Endothelial cell of umbilical vein (primary cell): ENCODE results near the gene CEP170. TPM values are rescaled to one million over a fixed set of nuclear protein-coding genes. Genes with fewer than 3 reads are reported as not detected.

ENCODE experiments used
- BruUV-seq: library from RNA; stranded (reverse); fragments of 400-500 nt; replicated peaks from 2 replicates; lab custom pipeline; 2021; lab: Mats Ljungman, UMichigan
- CTCF ChIA-PET: fragments of 300-600, 350-600 bp; sonication (Branson Sonifier 250); formaldehyde crosslinking; loops from one replicate; lab custom pipeline; 2021; ENCODE audit warnings: antibody characterized with exemption, inconsistent platforms; lab: Charles Lee
- POLR2A ChIA-PET: fragments of 300-600, 350-600 bp; sonication (Branson Sonifier 250); formaldehyde crosslinking; loops from one replicate; lab custom pipeline; 2021; ENCODE audit warnings: antibody characterized with exemption, inconsistent platforms; lab: Charles Lee
- DNase-seq: peaks from one replicate; pipeline ENCODE4 v3.0.0-alpha.2; 2011; ENCODE audit warnings: low read depth, low spot score
- FAIRE-seq: peaks from 2 replicates; lab custom pipeline; 2011; peaks lifted over from hg19 to GRCh38; lab: Jason Lieb, UNC
- H2AFZ ChIP-seq: 2 replicates; pipeline ENCODE4 v1.6.0; 2012; ENCODE audit warnings: low read depth, low read length, control low read depth, inconsistent platforms
- H3K27ac ChIP-seq: 2 replicates; pipeline ENCODE4 v1.5.1; 2011; ENCODE audit warnings: low read depth, mild to moderate bottlenecking, control low read depth, low read length, moderate library complexity; ENCODE audit not compliant: insufficient read depth
- H3K27me3 ChIP-seq, 2 experiments: 2 replicates each; pipeline versions ENCODE4 v1.6.0 to v1.6.1; 2011; ENCODE audit warnings: low read length in 2 of 2, mixed read lengths in 1 of 2; ENCODE audit not compliant: control insufficient read depth in 2 of 2, insufficient read depth in 2 of 2
- H3K36me3 ChIP-seq, 2 experiments: 2 replicates in 1 of 2; 3 replicates in 1 of 2; pipeline ENCODE4 v1.5.1; 2011; ENCODE audit warnings: low read length in 2 of 2, mild to moderate bottlenecking in 1 of 2, moderate library complexity in 1 of 2; ENCODE audit not compliant: control insufficient read depth in 2 of 2, insufficient read depth in 2 of 2; ENCODE audit errors: extremely low read depth in 1 of 2
- H3K4me1 ChIP-seq: 3 replicates; pipeline ENCODE4 v1.5.1; 2011; ENCODE audit warnings: mild to moderate bottlenecking, low read length; ENCODE audit not compliant: control insufficient read depth, insufficient read depth; ENCODE audit errors: extremely low read depth
- H3K4me2 ChIP-seq: 2 replicates; pipeline ENCODE4 v1.6.1; 2011; ENCODE audit warnings: low read length, control low read depth, mixed read lengths; ENCODE audit not compliant: insufficient read depth
- H3K4me3 ChIP-seq, 3 experiments: fragments of 200-600 bp in 1 of 3; sonication (generic), shearing (Covaris generic) in 1 of 3; replicated peaks in 1 of 3; 2 replicates each; pipeline ENCODE4 v1.5.1; 2011 to 2016; ENCODE audit warnings: control low read depth in 3 of 3, low read length in 3 of 3, mild to moderate bottlenecking in 2 of 3, inconsistent platforms in 1 of 3, low read depth in 1 of 3, moderate library complexity in 1 of 3; ENCODE audit not compliant: insufficient read depth in 1 of 3
- H3K79me2 ChIP-seq: 2 replicates; pipeline ENCODE4 v1.6.0; 2012; ENCODE audit warnings: low read length, inconsistent platforms; ENCODE audit not compliant: control insufficient read depth, insufficient read depth
- H3K9ac ChIP-seq: replicated peaks from 2 replicates; pipeline ENCODE3; 2011; ENCODE audit warnings: low read length, control low read depth; ENCODE audit not compliant: insufficient read depth; ENCODE audit errors: extremely low read depth
- H3K9me1 ChIP-seq: replicated peaks from 3 replicates; pipeline ENCODE4 v1.6.0; 2011; ENCODE audit warnings: mild to moderate bottlenecking, low read length; ENCODE audit not compliant: control insufficient read depth, insufficient read depth; ENCODE audit errors: extremely low read depth
- H3K9me3 ChIP-seq: replicated peaks from 2 replicates; pipeline ENCODE4 v1.5.1; 2012; ENCODE audit warnings: low read length, inconsistent platforms; ENCODE audit not compliant: control insufficient read depth, insufficient read depth
- H4K20me1 ChIP-seq: replicated peaks from 2 replicates; pipeline ENCODE3; 2011; ENCODE audit warnings: mild to moderate bottlenecking, low read length; ENCODE audit not compliant: control insufficient read depth, insufficient read depth; ENCODE audit errors: extremely low read depth
- EZH2 ChIP-seq: IDR thresholded peaks from 2 replicates; pipeline ENCODE4 v1.6.1; 2012; ENCODE audit warnings: borderline replicate concordance, low read depth, mild to moderate bottlenecking, moderate library complexity, low read length, inconsistent platforms; ENCODE audit not compliant: severe bottlenecking
- FOS ChIP-seq: IDR thresholded peaks from 2 replicates; pipeline ENCODE4 v1.6.1; 2011; ENCODE audit warnings: mild to moderate bottlenecking, low read length, moderate library complexity, borderline replicate concordance; ENCODE audit not compliant: insufficient read depth
- GATA2 ChIP-seq: IDR thresholded peaks from 2 replicates; pipeline ENCODE4 v1.7.0; 2011; ENCODE audit warnings: low read depth, mild to moderate bottlenecking, moderate library complexity, mixed read lengths, low read length; ENCODE audit not compliant: insufficient read length, insufficient read depth
- JUN ChIP-seq: IDR thresholded peaks from 2 replicates; pipeline ENCODE4 v1.6.1; 2011; ENCODE audit warnings: borderline replicate concordance, low read depth; ENCODE audit not compliant: insufficient read length, insufficient read depth
- MAX ChIP-seq: IDR thresholded peaks from 2 replicates; pipeline ENCODE4 v1.6.1; 2011; ENCODE audit not compliant: insufficient read depth, insufficient read length
- MYC ChIP-seq: IDR thresholded peaks from one replicate; pipeline ENCODE4 v1.6.1; 2011; ENCODE audit warnings: mild to moderate bottlenecking, low read depth, low read length
- POLR2A ChIP-seq: IDR thresholded peaks from 2 replicates; pipeline ENCODE4 v1.6.1; 2012; ENCODE audit warnings: low read depth, mild to moderate bottlenecking, control low read depth, low read length
- POLR2AphosphoS5 ChIP-seq: IDR thresholded peaks from 2 replicates; pipeline ENCODE4 v1.6.1; 2012; ENCODE audit warnings: low read depth, mild to moderate bottlenecking, control low read depth, low read length, moderate library complexity; ENCODE audit not compliant: insufficient read depth
- dilution Hi-C: fragments of 300-500 bp; cut with MboI; formaldehyde crosslinking; loops from one replicate; pipeline ENCODE4 v1.15.0; 2019; ENCODE audit warnings: low sequenced_read_pairs; ENCODE audit not compliant: extremely low pct_ligation_motif_present
- intact Hi-C: fragments of 100-400 bp; cut with micrococcal nuclease; formaldehyde crosslinking; loops from one replicate; pipeline ENCODE4 v1.10.0; 2022
- polyA plus RNA-seq, 4 experiments: library from polyadenylated mRNA; depleted of rRNA in 3 of 4; stranded (reverse) in 3 of 4; unstranded in 1 of 4; fragments of >200 nt; gene quantifications; 2 replicates each; pipeline versions ENCODE4 v1.2.1 to v1.2.3, GENCODE V29; 2011 to 2012; ENCODE audit warnings: missing spikeins in 1 of 4
- total RNA-seq: library from RNA; stranded (reverse); gene quantifications from 2 replicates; pipeline ENCODE4 v1.2.3, GENCODE V29; 2021
- TF ChIP-seq, protein P1 (sequence below), 2 donors: IDR thresholded peaks; 1 replicate in 1 of 2; 2 replicates in 1 of 2; pipeline ENCODE4 v1.5.1; 2011; ENCODE audit warnings: low read length in 2 of 2, mild to moderate bottlenecking in 2 of 2, moderate library complexity in 2 of 2, control low read depth in 1 of 2, inconsistent platforms in 1 of 2, low read depth in 1 of 2; ENCODE audit not compliant: insufficient read depth in 1 of 2; ENCODE audit errors: extremely low read depth in 1 of 2

The CEP170 gene
- total and polyA plus RNA-seq, 2 donors (not counting 3 experiments of a cell fraction or from before 2014, with no cell fraction given) = 49.6 to 225 TPM

DNA sequence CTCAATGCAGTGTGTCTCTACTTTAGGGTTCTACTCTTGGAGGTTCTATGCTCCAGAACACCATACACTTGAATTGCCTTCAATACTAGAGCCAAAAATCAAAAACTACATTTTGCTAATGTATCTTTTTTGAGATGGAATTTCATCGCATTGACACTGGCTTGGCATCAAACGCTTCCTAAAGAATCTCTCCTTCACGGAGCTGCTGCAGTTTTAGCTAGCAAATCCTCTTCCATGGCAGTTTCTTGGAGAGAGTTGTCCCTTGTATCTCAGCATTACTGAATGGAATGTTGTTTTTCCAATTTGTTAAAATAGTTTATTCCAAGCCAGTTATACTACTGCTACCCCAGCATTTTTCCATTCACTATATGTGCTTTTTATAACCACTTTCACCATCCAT lies 18.4 kb upstream of the CEP170 start:
- Histone ChIP-seq H4K20me1 (no peaks in the 10 kb centered on the region), H3K27ac (no peak overlapping the region), H3K79me2 (peaks cover 28% of the 10 kb centered on the region), H3K4me1 (peaks cover 26% of the 10 kb centered on the region), H3K9me3 (no peaks in the 10 kb centered on the region), H3K4me3 (no peak overlapping the region), H2AFZ (no peak overlapping the region), H3K9ac (no peak overlapping the region), H3K36me3 (peaks cover 2 to 6% of the 10 kb centered on the region in 2 experiments), H3K4me2 (no peak overlapping the region), H3K27me3 (no peaks in the 10 kb centered on the region), H3K9me1 (no peaks in the 10 kb centered on the region)
- FAIRE-seq = no peak
- intact Hi-C loops (no loop called here), dilution Hi-C loops (no loop called here)
- no peak for DNase-seq
- POLR2A ChIA-PET = interaction anchor here (1.7 kb wide), 1 partner anchor 18 kb away, joined by 8 read pairs; the partner anchor contains the start of gene SDCCAG8
- CTCF ChIA-PET = interaction anchor here (0.8 to 1.2 kb wide), 3 partner anchors 10 to 12 kb away, joined by 3 read pairs; no protein-coding TSS in a partner anchor
- TF ChIP-seq FOS (no peak), POLR2A (no peak), MAX (no peak)
- TF ChIP-seq, protein P1, sequence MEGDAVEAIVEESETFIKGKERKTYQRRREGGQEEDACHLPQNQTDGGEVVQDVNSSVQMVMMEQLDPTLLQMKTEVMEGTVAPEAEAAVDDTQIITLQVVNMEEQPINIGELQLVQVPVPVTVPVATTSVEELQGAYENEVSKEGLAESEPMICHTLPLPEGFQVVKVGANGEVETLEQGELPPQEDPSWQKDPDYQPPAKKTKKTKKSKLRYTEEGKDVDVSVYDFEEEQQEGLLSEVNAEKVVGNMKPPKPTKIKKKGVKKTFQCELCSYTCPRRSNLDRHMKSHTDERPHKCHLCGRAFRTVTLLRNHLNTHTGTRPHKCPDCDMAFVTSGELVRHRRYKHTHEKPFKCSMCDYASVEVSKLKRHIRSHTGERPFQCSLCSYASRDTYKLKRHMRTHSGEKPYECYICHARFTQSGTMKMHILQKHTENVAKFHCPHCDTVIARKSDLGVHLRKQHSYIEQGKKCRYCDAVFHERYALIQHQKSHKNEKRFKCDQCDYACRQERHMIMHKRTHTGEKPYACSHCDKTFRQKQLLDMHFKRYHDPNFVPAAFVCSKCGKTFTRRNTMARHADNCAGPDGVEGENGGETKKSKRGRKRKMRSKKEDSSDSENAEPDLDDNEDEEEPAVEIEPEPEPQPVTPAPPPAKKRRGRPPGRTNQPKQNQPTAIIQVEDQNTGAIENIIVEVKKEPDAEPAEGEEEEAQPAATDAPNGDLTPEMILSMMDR (IDR thresholded peaks at IDR 0.05; ENCODE audit: extremely low read depth in 1 of 2, insufficient read depth in 1 of 2, low read depth in 1 of 2, low read length in 2 of 2) = no peak
- BruUV-seq = no TSS peak

- TF ChIP-seq MAX (no peak), FOS (no peak), GATA2 (no peak), MYC (no peak), POLR2A (no peak), JUN (no peak), POLR2AphosphoS5 (no peak), EZH2 (no peak)
- TF ChIP-seq, protein P1 (IDR thresholded peaks at IDR 0.05; ENCODE audit: extremely low read depth in 1 of 2, insufficient read depth in 1 of 2, low read depth in 1 of 2, low read length in 2 of 2) = no peak
- H3K9me3 ChIP-seq = no peaks in the 10 kb centered on the region
- FAIRE-seq (no peak), DNase-seq (no peak)
- ChIA-PET CTCF (interaction anchor here (0.8 to 1.5 kb wide), 5 partner anchors 9 to 15 kb away, joined by 3 read pairs; no protein-coding TSS in a partner anchor), POLR2A (interaction anchor here (1.7 kb wide), 1 partner anchor 17 kb away, joined by 8 read pairs; the partner anchor contains the start of gene SDCCAG8)
- H3K9me1 ChIP-seq = no peaks in the 10 kb centered on the region
- no peak overlapping the region for H3K4me3 ChIP-seq
- H4K20me1 ChIP-seq = no peaks in the 10 kb centered on the region
- no peak overlapping the region for H2AFZ ChIP-seq
- dilution Hi-C loops (no loop called here), intact Hi-C loops (no loop called here)
- peaks cover 2 to 6% of the 10 kb centered on the region in 2 experiments for H3K36me3 ChIP-seq
- no peaks in the 10 kb centered on the region for H3K27me3 ChIP-seq
- H3K27ac ChIP-seq = no peak overlapping the region
- no TSS peak for BruUV-seq
- H3K4me1 ChIP-seq = peaks cover 36% of the 10 kb centered on the region
- peaks cover 26% of the 10 kb centered on the region for H3K79me2 ChIP-seq
- H3K9ac ChIP-seq = no peak overlapping the region
- no peak overlapping the region for H3K4me2 ChIP-seq
These were observed 17.3 kb upstream of the CEP170 start for GRCh38 chr1:243272401-243272800.
